HG03064 (cell line): Measurements from ENCODE around the gene PITPNM3.

ENCODE experiments used
- ATAC-seq: cut with Tn5 transposase; IDR thresholded peaks from one replicate; pipeline ENCODE4 v1.9.1; 2021; ENCODE audit warnings: low read depth; ENCODE audit not compliant: unreplicated experiment

PITPNM3 gene

DNA sequence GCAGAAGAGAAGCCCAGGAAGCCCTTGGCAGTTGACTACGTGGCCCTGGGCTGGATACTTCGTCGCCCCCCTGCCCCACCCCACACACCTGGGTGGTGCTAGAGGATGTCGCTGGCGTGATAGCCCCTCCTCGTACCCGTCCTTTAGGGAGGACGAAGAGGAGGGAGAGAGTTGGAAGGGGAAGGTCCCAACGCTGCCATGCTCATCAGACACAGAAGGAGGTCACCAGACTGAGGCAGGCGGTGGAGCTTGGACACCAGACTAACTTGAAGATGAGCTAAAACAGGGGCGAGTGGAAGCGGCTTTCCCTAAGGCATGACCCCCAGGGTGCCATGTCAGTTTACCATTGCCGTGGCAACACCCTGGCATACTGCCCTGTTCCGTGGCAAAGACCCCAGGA, 132.4 kb downstream of the PITPNM3 start:
- no peak for ATAC-seq

DNA sequence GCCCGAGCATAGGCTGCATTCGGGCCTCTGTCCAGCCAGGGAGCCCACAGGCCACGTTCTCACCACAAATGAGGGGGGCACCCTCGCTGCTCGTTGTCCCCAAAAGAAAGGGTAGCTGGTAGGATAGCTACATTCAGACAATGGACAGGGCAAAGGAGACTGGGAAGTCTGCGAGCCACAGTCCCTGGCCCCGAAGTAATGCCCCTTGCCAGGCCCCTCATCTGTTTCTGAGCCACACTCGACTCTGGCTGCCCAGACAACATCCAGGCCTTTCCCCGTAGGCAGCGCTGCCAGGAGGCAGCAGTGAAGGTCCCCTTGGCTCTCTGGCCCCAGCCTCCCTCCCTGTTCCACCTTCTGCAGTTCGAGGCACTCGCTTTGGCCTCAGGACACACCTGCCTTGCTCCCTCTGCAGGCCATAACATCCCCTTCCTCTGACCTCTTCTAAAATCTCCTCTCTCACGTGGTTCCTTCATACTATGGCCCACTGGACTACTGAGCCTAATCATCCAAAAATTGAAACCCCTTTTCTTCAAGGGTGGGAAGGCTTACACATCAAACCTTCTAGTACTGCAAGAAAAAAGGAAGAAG, 133.6 kb downstream of the PITPNM3 start:
- no peak for ATAC-seq

DNA sequence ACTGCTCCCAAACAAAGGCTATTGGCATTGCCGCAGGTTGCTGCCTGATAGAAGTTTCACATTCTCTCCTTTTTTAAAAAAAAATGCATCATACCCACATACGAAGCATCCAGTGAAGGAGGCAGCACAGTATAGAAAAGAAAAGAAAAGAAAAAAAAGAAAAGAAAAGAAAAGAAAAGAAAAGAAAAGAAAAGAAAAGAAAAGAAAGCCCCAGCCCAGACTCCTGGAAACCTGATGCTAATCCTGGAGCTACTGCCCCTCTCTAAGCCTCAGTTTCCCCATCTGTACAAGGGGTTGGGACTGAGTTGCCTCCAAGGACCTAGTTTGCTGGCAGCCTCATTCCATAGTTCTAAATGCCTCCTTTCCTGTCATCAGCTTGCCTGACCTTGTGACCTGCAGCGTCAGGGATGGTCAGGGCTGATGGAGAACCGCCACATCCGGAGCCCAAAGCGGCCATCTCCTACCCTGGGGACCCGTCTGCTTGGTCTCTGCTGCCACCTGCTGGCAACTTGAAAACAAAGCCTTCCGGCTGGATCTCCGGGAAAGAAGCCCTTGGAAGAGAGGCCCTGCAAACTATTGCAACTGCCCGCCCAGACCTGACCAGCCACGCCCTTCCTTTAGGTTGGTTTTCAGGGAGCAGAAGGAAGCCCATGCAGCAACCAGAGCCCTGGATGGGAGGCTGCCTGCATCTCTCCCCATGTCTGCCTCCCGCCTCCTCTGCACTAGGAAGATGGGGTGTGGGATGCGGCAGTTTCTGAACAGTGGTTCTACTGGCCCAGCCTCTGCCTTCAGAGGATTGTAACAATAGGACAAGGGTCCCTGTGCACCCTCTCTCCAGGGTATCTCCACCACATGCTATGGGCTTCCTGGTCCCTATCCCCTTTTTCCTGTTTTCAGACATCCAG, 134.4 kb downstream of the PITPNM3 start:
- no peak for ATAC-seq

DNA sequence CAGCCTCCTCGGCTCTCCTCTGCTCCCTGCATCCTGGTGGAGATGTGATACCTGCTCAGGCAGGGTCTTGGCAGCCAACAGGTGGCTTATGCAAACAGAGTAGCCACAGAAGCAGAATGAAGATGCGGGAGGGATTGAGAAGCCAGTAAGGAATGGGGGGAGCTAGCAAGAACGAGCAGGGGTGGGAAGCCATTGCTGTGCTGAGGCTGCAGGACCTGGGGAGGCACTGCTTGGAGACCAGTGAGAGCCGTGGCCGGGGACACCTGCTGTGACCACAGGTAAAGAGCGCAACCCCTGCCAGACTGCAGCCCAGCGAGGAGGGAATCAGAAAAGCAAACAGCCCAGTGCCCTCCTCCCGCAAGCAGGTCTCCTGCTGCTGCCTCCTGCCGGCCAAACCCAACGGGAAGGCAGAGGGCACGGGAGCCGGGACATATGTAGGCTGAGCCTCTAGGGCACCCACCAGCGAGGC, 136.1 kb downstream of the PITPNM3 start:
- ATAC-seq: no peak

DNA sequence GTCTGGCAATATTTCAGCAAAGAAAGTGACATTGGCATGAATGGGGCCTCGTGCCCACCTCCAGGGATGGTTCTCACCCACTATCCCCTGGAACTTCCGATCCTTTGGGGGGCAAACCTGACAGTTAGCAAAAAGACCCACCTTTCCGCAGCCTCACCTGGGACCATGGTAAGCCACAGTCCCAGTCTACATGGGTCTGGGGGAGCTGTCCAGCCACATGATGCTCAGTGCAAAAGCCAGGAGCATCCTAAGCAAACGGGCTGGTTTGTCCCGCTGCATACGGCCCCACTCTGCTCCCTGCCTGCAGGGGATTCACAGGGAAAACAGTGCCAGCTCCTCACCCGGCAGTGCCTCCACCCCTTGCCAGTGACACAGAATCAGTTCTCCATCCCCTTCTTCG, 140.7 kb downstream of the PITPNM3 start:
- no peak for ATAC-seq

DNA sequence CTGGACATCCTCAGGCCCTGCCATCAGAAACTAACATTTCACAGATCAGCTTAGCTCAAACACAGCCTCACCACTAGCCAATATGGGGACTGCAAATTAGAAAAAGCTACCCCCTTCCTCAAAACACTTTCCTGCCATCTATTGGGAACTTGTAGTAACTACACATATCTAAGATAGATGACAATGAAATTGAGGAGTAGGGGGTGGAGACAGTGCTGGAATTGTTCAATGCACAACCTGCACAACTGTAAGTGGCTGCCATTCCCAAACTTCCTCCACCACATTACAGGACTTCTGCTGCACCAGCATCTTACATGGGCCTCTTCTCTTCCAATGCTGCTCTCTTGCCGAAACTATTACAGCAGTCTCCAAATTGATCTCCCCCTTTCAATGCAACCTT, 143.3 kb downstream of the PITPNM3 start:
- ATAC-seq: no peak

DNA sequence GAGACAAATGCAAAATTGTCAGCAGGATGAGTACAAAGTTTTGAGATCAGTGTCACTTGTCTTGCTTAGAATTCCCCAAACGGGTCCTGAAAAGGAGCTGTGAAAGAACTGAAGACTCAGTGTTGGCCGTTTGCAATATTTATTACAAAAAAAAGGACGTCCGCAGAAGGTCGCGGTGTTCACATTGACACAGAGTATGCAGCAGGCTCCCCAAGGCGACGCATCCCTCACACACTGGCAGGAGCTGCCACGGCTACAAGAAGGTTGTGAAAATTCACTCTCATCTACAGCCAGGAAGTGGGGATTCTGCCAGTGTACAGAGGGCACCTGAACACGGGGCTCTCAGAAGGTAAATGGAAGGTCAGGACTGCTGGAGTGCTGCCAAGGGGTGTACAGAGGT, 147.6 kb downstream of the PITPNM3 start:
- ATAC-seq: no peak

DNA sequence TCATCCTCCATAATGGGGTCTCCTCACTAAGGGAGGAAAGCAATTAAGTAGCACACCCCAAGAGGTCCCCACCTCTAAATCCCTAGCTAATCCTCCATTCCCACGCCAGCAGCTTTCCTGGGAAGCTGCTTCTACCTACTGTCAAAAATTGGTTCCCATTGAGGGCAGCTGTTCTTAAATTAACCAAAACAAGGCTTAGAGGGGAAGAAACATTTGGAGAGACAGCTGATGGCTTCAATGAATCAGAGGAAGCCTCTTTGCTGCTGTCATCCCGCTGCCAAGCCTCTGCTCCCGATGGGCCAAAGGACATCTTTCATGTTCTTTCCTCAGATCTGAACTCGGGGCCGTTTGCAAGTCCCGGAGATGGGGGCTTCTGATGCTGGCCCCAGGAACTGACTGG, 148.1 kb downstream of the PITPNM3 start:
- no peak for ATAC-seq

DNA sequence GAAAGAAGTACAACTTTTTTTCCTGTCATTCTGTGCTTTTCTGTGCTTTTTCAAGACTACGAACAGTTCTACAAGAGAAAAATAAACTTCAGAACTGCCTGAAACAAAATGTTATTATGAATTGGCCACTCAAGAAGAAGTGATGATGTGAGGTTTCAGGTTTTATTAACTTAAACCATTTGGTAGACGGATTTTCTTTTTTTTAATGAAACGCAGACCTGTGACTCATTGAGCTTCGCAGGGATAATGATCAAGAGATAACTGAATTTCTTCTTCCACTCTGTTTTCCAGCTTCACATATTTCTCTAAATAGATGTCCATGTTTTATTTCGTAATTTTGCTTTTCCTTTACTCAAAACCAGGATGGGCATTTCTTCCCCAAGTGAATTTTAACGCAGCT, 154.1 kb downstream of the PITPNM3 start:
- ATAC-seq: no peak
